DND-41 (cell line): ENCODE data around the gene MAP4K3.

ENCODE experiments used
- EZH2 ChIP-seq: IDR thresholded peaks from 3 replicates; pipeline ENCODE4 v1.6.1; 2012; ENCODE audit warnings: borderline replicate concordance, low read depth, mild to moderate bottlenecking, moderate library complexity, low read length, inconsistent platforms; ENCODE audit not compliant: severe bottlenecking
- TF ChIP-seq, protein P1 (sequence below): IDR thresholded peaks from 2 replicates; pipeline ENCODE4 v1.5.1; 2012; ENCODE audit warnings: borderline replicate concordance, low read length, moderate library complexity, mild to moderate bottlenecking; ENCODE audit not compliant: poor library complexity, severe bottlenecking; ENCODE audit errors: extremely low read depth

DNA sequence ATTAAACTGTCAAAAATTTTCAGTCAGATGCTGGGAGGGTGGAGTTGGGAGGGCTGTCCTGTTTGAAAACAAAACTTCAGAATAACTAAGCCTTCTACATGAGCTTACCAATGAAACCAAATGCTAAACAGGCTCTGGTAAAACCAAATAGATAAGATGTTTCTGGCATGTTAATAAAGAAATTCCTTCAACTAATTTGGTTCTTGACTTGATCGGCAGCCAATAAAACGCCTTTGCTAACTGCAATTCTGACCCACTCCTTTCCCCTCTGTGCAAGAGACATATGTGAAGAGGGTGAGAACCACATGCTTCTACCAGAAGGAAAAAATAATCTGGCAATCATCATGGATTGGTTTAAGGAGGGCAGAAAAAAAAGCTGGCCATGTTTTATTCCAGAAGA is 20.9 kb downstream of the MAP4K3 start:
- TF ChIP-seq, protein P1, sequence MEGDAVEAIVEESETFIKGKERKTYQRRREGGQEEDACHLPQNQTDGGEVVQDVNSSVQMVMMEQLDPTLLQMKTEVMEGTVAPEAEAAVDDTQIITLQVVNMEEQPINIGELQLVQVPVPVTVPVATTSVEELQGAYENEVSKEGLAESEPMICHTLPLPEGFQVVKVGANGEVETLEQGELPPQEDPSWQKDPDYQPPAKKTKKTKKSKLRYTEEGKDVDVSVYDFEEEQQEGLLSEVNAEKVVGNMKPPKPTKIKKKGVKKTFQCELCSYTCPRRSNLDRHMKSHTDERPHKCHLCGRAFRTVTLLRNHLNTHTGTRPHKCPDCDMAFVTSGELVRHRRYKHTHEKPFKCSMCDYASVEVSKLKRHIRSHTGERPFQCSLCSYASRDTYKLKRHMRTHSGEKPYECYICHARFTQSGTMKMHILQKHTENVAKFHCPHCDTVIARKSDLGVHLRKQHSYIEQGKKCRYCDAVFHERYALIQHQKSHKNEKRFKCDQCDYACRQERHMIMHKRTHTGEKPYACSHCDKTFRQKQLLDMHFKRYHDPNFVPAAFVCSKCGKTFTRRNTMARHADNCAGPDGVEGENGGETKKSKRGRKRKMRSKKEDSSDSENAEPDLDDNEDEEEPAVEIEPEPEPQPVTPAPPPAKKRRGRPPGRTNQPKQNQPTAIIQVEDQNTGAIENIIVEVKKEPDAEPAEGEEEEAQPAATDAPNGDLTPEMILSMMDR, result no peak
- no peak for TF ChIP-seq EZH2
